WTC11 (cell line): Measurements from ENCODE around the gene CDKL5.

ENCODE experiments used
- CBFB ChIP-seq: sonication (generic); formaldehyde crosslinking; IDR thresholded peaks from 2 replicates; pipeline ENCODE4 v1.8.1; 2022; ENCODE audit warnings: mild to moderate bottlenecking, low read depth, missing genetic modification reagents
- CTCF ChIP-seq: fragments of 200-600 bp; IDR thresholded peaks from 2 replicates; pipeline ENCODE4 v1.8.0; 2022; ENCODE audit warnings: antibody characterized with exemption
- FOXP4 ChIP-seq: sonication (generic); formaldehyde crosslinking; IDR thresholded peaks from 2 replicates; pipeline ENCODE4 v1.8.0; 2022; ENCODE audit warnings: mild to moderate bottlenecking, missing genetic modification reagents
- NFYB ChIP-seq: sonication (generic); formaldehyde crosslinking; conservative IDR thresholded peaks from 2 replicates; pipeline ENCODE4 v1.8.0; 2022; ENCODE audit warnings: low read depth, missing genetic modification reagents
- ZNF219 ChIP-seq: sonication (generic); formaldehyde crosslinking; IDR thresholded peaks from 2 replicates; pipeline ENCODE4 v1.8.0; 2023; ENCODE audit warnings: missing genetic modification reagents, mild to moderate bottlenecking, borderline replicate concordance

- TF ChIP-seq CTCF (no peak), NFYB (CRISPR knock-in tag) (no peak), ZNF219 (CRISPR knock-in tag) (no peak), FOXP4 (CRISPR knock-in tag) (no peak), CBFB (no peak)
These were observed 251.9 kb downstream of the CDKL5 start for GRCh38 chrX:18677161-18677869.
